Fibroblast of upper back skin (primary cell): ENCODE data around the gene CYTH4.

Experiments
- DNase-seq: peaks from one replicate; pipeline ENCODE4 v3.0.0-alpha.2; 2013

Gene CYTH4

DNA sequence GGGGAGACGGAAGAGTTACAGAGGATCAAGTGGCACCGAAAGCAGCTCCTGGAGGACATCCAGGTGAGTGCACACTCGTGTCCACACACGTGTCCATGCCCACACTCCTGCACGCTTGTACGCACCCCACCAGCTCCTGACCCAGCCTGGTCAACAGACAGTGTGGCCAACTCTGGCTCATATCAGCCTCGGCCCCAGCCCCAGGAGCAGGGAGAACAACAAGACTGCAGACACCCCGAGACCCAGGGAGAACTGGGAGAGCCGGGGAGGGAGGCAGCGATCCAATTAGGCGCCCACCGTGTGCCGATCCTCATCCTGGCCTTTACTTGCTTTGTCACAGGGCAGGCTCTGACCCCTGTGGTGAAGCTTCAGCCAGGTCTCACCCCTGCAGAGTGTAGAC lies 10.3 kb downstream of the CYTH4 start:
- DNase-seq = no peak

DNA sequence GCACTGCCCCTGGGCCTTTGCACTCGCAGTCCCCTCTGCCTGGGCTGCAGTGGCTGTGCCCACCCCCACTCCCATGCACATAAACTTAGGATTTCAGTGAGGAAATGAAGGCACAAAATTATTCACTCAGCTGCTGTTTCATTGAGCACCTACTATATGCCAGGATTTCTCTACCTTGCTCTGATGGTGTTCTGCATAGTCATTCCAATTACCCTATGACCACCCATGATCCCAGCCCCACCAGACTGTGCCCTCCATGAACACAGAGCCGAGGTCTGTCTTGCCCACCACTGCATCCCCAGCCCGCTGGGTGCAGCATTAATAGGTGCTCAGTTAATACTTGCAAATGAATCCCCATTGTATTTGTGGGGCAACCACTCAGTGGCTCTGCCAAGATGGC lies 10.9 kb downstream of the CYTH4 start:
- DNase-seq = no peak

DNA sequence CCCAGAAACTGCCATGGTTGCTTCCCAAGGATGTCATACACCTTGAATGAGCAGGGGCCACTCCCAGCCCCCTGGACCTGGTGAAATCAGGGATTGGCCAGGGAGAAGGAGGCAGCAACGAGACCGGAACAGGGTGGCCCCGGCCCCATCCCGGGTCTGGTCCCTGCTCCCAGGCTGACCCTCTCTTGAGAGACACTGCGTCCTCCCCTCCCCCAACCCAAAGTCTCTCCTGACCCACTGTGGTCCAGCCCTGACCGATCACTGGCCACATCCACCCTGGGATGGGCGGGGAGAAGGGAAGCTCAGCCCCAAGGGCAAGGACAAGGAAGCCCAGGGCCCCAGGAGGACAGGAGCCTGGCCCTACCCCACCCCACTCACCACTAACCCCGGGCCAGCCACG lies 12.4 kb downstream of the CYTH4 start:
- DNase-seq = no peak

DNA sequence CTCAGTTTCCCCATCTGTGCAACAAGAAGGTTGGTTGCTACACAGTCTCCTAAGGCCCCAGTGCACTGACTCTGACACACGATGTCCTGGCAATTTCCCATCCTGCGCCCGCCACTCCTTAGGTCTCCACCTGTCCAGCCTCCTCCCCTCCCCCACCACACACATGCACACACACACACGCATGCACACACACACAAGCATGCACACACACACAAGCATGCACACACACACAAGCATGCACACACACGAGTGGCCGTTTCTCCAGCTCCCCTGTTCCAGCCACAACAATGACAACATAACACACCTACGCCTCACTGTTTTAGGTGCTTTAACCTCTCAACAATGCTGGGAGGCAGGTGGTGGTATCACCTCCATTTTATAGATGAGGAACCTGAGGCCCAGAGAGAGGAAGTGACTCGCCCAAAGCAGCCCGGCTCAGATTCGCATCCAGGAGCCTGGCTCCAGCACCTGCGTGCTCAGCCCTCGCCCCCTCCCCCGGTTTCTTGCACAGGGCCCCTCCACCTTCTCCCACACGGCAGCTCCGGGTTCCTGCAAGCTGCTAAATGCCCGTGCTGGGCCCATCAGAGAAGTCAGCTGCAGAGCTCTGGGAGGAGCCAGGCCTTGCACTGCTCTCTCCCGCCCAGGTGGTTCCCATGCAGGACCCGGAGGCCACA lies 13.0 kb downstream of the CYTH4 start:
- no peak for DNase-seq

DNA sequence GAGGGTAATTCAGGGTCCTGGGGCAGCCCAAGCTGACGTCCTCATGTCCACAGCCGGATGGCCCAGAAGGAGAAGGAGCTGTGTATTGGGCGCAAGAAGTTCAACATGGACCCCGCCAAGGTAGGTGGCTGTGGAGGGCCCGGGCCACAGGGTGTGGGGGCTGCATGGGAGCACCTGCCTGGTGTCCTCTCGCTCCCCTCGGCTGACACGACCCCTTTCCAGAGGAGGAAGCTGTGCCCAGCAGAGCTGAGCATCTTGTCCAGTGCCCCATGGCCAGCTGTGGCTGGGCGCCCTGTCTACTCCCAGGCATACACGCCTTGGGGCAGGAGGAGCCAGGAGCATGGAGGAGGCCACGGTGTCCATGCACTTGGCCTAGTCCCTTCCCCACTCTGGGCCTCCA lies 13.6 kb downstream of the CYTH4 start:
- DNase-seq = no peak

DNA sequence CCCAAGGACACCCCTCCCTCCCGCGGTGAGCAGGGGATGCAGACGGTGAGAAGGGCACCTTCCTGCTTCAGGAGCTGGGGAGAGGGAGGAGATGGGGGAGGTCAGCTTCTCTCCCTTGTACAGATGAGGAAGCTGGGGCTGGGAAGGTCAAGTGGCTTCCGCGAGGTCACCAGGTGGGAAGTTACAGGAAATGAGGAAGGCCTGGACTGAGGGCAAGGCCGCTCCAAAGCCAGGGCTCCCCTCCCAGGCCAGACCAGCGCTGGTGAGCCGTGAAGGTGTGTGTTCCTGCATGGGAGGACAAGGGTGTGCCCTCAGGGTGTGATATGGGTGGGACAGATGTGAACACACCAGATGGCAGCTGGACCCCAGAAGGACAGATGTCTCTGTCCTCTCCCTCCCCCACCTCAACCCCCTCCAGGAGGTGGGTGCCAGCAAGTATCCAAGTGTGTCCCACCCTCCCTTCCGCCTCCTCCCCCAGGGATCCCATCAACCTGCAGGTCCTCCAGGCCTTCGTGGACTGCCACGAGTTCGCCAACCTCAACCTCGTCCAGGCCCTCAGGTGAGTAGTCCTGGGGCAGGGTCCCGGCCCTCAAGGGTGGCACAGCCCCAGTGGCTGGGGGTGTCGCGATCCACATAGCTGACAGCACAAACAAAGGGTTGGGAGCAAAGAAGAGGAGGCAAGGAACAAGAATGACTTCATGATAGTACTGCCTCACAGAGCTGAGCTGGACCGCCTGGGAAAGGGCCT lies 16.6 kb downstream of the CYTH4 start:
- DNase-seq = no peak

DNA sequence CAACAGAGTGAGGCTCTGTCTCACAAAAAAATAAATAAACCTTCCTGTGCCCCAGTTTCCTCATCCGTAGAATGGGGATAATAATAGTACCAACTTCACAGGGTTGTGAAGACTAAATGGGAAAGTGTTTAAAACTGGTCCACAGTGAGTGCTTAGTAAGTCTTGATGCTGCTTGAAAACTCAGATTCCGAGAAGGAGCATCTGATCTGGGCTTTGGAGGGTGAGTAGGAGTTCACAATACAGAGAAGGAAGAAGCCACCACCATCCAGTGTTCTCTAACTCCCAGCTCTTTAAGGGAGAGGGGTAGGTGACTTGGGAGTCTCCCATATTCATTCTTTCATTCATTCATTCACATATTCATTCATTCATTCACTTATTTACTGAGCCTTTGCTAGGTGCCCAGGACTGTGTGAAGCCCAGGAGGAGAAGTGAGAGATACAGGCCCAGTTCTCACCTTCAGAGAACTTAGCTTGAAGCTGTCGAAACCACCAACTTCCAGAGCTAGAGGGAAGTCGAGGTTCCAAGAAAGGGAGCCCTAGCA lies 17.7 kb downstream of the CYTH4 start:
- no peak for DNase-seq

DNA sequence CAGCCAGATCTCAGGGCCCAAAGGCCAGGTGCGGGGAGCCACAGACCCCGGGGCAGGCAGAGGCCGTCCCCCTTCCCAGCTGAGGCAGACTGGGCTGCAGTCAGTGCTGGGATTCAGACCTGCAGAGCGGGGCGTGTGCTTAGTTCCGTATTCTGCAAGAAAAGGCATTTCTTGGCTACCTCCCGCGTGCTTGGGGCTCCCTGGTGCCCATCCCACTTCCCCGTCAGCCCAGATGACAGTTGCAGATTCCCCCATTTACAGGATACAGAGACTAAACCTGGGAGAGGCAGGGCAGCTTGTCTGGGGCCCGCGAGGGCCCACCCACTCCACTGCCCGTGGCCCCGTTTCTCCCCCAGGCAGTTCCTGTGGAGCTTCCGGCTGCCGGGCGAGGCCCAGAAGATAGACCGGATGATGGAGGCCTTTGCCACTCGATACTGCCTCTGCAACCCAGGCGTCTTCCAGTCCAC lies 18.3 kb downstream of the CYTH4 start:
- DNase-seq = no peak

DNA sequence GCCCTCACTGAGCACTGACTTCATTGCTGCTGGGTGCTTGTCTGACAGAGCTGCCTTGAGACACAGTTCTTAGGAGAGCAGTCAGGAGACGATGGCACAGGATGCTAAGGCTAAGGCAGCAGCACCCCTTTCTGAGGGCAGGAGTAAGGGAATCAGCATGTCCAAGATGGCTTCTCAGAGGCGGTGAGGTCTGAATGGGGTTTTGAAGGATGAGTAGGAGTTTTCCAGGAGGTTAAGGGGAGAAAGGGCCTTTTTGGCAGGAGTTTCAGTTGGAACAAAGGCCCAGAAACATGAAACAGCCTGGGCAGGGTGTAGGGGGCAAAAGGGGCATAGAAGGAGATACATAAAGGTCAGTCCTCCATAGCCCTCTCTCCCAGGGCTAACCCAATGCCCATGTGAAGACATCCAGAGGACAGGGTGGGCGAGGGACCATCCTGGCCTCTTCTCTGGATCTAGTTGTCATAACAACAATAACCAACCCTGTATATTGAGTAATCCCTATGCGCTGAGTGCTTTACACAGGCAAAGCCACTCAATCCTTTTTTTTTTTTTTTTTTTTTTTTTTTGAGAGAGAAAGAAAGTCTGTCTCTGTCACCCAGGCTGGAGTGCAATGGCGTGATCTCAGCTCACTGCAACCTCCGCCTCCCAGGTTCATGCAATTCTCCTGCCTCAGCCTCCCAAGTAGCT lies 19.0 kb downstream of the CYTH4 start:
- no peak for DNase-seq

DNA sequence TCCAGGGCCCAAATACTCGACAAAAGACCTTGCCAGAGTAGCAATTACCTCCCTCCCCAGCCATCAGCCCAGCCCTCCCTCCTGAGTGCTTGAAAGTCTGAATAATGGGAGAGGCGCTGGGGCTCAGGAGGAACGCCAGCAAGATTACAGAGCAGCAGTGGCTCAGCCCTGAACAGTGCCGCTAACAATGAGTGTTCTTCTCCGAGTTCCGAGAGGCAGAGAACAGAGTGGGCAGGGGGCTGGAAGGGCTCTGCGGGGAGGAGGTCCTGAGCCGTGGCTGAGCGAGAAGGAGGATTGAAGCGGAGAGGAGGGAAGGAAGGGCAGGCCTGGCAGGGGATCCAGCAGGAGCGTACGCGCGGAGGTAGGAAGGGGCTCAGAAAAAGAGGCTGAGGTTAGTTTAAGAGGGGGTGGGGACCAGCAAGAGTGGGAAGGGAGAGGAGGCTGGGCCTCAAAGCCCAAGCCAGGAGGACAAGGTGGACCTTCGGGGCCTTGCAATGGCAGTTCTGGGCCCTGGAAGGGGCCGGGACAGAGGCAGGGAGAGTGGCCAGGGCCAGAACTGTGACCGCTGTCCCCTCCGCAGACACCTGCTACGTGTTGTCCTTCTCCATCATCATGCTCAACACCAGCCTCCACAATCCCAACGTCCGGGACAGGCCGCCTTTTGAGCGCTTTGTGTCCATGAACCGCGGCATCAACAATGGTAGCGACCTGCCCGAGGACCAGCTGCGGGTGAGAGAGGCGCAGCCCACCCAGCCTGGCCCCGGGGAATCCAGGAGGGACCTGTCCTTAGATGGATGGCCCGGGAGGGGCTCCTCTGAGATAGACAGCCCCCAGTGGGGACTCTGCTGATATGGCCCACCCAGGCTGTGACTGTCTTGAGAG lies 20.6 kb downstream of the CYTH4 start:
- no peak for DNase-seq

DNA sequence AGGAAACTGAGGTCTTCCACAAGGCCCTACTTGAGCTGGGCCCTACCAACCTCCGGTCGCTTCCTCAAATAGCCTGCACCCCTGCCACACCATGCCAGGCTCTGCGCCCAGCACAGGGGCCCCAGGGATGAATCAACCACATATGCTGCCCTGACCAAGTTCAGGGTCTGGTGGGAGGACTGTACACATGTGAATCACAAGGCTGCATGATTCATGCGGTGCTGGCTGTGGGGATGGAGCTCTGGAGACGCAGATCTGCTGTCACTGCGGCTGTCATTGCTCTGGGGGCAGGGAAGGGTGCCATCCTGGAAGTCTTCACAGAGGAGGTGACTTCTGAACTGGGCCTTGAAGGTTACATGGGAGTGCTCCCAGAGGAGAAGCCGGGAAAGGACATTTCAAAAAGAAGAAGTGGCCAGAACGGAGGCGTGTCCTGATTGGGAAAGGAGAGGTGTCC lies 21.5 kb downstream of the CYTH4 start:
- DNase-seq = peak; percentile 80

DNA sequence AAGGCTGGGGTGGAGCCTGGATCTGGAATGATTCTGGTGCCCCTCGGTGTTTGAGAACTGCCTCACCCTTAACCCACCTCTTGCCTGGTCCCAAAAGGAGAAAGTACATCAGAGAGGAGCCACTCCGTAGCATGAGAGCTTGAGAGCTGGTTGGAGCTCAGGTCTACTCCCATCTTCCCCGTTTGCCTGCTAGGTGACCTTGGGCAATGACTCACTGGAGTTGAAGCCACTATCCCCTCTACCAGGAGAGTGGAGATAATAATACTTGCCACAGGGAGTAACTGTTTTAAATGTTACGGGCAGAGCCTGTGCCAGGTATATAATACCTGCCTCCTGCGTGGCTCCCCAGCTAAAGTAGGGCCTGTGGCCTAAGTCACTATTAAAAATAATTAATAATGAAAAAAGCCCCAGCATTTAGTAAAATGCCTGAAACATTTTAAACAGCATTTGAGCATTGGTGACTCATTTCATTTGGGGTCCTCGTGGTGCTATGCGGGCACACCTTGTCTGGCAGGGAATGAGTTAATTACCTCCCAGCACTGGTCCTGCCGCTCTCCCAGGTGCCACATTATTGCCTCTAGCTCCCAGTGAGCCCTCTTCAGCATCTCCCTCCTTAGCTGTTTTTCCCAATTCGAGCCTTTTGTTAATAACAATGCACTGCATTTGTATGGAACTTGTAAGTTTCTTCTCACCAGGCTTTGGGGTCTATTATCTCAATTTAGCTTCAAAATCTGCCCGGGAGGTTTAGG lies 22.5 kb downstream of the CYTH4 start:
- DNase-seq = no peak

DNA sequence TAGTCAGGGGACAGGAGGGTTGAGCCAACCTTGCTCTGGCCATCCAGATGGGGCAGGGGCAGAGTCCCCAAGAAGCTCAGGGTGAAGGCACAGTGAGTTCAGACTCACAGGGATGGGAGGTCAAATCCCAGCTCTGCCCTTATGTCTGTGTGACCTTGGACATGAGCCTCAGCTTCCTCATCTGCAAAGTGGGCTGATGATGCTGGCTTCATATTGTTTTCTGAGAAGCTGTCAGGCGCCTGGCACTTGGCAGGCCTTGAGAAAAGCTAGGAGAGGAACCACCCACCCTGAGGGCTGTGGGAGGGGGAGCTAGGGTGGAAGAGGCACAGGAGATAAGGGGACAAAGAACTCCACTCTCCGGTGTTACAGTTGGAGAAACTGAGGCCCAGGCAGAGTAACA lies 23.6 kb downstream of the CYTH4 start:
- no peak for DNase-seq

DNA sequence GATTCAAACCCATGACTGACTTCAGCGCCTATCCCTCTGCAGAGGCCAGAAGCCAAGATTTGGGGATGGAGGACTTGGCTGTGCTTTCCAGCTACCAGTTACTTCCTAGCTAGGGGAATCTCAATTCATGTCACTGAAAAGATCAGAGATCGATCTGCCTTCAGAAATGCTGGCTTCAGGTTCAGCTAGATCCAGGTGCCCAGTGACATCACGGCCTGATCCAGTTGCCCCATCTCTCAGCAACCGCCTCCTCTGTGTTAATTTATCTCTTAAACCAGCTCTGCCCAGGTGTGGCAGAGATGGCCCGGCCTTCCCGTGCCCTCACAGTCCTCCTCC lies 24.2 kb downstream of the CYTH4 start:
- no peak for DNase-seq

DNA sequence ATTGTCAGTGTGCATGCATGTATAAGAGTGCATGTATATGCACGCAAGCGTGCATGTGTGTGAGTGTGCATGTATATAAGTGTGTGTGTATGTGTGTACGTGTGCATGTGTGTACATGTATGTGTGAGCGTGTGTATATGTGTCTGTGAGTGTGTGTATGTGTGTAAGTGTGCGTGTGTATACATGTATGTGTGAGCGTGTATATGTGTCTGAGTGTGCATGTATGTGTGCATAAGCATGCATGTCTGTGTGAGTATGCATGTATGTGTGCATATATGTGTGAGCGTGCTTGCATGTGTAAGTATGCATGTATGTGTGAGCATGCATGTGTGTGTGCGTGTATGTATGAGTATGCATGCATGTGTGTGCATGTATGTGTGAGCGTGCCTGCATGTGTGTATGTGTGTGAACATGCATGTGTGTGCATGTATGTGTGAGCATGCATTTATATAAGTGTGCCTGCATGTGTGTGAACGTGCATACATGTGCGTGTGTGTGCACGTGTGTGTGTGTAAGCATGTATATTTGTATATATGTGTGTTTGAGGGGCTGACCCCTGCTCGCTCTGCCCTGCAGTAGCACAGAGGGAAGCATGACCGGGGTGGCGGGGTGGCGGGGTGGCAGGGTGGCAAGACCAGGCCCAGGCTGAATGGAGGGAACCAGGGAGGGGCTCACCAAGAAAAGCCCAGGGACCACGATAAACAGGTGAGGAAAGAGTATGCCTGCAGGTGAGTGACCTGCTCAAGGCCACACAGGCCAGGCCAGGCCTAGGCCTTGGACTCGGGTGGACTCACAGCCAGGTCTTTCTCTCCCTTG lies 26.3 kb downstream of the CYTH4 start:
- no peak for DNase-seq

DNA sequence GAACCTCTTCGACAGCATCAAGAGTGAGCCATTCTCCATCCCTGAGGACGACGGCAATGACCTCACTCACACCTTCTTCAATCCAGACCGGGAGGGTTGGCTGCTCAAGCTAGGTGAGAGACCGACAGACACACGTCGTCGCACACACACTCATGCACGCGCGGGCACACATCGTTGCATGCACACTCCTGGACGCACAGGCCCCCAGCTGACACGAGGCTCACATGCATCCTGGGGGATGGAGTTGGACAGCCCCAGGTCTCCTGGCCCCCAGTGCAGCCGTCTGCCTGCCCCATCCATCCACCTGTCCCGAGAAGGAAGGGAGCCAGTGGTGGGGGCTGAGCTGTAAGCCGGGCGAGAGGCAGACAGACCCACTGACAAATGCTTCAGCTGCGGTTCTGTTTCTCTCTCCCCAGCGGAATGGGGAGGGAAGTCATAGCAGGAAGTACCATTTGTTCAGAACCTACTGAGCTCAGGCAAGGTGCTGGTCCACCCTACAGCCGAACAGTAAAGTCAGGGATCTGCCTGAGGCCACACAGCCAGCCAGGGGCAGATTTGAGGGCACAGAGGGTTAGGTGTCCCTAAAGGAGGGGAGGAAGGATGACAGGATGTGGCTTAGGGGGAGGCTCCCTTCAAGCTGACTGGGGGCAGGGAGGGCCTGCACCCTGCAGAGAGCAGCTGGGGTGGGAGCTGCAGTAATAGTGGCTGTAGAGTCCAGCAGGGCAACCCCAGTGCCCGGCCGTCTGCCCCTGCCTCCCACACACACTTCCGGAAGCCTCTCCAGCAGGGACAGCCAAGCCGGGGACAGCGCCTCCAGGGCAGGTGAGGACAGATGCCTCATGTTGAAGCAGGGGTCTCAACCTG lies 27.1 kb downstream of the CYTH4 start:
- DNase-seq = no peak

DNA sequence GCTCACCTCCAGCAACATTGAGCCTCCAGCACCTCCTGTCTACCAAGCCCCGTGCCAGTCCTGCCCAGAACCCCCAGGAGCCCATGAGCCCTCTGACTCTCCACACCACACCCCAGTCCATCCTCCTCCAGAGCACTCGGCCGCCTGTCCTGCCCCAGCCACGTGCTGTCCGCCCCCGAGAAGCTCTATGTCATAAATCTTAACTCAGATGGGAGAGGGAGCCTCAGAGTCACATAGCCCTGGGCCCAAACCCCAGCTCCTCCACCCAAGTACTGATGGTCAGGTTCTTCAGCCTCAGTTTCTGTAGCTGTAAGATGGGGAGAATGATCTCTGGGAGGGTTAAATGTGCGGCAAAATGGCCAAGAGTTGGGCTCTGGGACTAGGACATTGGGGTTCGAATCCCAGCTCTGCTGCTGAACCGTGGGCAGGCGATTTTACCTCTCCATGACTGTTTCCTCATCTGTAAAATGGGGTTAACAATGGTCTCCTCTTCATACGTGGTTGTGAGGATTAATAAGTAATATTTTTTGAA lies 27.8 kb downstream of the CYTH4 start:
- no peak for DNase-seq

DNA sequence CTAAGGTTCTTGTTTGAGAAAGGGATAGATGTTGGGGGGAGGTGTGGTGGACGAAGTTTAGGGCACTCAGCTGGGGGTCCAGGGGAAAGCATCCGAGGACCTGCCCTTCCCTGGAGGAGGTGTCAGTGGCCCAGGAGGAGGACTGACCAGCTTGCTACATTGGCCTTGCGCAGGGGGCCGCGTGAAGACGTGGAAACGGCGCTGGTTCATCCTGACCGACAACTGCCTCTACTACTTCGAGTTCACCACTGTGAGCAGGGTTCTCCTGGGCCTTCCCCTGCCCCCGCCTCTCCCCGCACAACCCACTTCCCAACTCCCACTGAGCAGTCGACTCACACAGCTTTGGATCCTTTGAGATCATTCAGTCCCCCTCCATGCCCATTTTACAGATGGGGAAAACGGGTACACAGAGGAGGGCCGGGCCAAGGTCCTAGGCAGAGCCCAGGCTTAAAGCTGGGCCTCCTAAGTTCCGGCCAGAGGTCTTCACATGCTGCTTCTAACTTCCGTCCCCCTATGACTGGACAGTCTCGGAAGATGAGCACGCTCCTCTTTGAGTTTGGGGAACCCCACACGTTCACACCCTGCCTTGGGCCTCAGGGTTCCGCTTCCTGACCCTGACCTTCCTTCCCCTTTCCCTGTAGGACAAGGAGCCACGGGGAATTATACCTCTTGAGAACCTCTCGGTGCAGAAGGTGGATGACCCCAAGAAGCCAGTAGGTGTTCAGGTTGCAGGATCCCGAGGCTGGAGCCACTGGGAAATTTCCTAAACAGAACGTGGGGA lies 28.7 kb downstream of the CYTH4 start:
- no peak for DNase-seq

DNA sequence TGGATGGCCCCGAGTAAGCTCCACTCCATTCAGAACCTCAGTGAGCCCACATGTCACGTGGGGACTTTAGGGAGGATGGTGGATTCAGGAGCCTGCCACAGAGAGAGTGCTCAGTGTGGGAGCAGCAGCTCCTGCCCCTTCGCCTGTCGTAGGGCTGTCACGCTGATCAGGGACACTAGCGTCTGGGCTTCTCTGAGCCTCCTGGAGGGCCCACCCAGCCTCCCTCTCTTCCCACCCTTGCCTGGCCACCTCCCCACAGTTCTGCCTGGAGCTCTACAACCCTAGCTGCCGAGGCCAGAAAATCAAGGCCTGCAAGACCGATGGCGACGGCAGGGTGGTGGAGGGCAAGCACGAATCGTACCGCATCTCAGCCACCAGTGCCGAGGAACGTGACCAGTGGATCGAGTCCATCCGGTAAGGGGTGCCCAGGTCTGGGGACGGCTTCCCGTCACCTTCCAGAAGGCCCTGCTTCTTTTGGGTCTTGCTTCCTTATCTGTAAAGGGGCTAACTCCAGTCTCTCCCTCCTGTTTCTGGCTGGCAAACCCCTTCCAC lies 29.5 kb downstream of the CYTH4 start:
- DNase-seq = no peak
